IMR-90 (cell line): ENCODE measurements around the gene DCANP1. TPM values are rescaled to one million over a fixed set of nuclear protein-coding genes. Genes with fewer than 3 reads are reported as not detected.

ENCODE experiments used
- ATAC-seq: fragments of 200-7000 bp; cut with Tn5 transposase; 2 replicates; pipeline ENCODE4 v1.9.1; 2020; ENCODE audit warnings: low read depth, mild to moderate bottlenecking, moderate library complexity
- BruUV-seq: library from RNA; stranded (reverse); fragments of 400-500 nt; replicated peaks from 2 replicates; lab custom pipeline; 2021; lab: Mats Ljungman, UMichigan
- CTCF ChIA-PET: fragments of 300-600 bp; formaldehyde crosslinking; extraction: SDS; loops from one replicate; lab custom pipeline; 2021; ENCODE audit warnings: antibody characterized with exemption; lab: Yijun Ruan, JAX
- POLR2A ChIA-PET: fragments of 300-600 bp; sonication (Branson Sonifier 250); formaldehyde crosslinking; loops from one replicate; lab custom pipeline; 2022; ENCODE audit warnings: antibody characterized with exemption; ENCODE audit not compliant: unreplicated experiment; lab: Charles Lee
- DNase-seq: peaks from one replicate; pipeline ENCODE4 v3.0.0; 2013
- H2AFZ ChIP-seq: replicated peaks from 2 replicates; pipeline ENCODE3; 2013; ENCODE audit warnings: low read length, mild to moderate bottlenecking; ENCODE audit not compliant: poor library complexity
- H2AK5ac ChIP-seq: 2 replicates; pipeline ENCODE4 v1.6.1; 2013; ENCODE audit warnings: low read depth, low read length, inconsistent platforms
- H2AK9ac ChIP-seq: replicated peaks from 2 replicates; pipeline ENCODE3; 2013; ENCODE audit warnings: mild to moderate bottlenecking, low read depth, low read length, moderate library complexity; ENCODE audit not compliant: poor library complexity
- H2BK120ac ChIP-seq: 2 replicates; pipeline ENCODE4 v1.6.1; 2013; ENCODE audit warnings: low read depth, low read length, inconsistent platforms
- H2BK15ac ChIP-seq: 3 replicates; pipeline ENCODE4 v1.6.1; 2013; ENCODE audit warnings: low read depth, low read length, inconsistent platforms
- H2BK20ac ChIP-seq: 2 replicates; pipeline ENCODE4 v1.6.1; 2013; ENCODE audit warnings: low read depth, mild to moderate bottlenecking, inconsistent platforms, low read length, moderate library complexity
- H2BK5ac ChIP-seq: 2 replicates; pipeline ENCODE4 v1.6.1; 2013; ENCODE audit warnings: mild to moderate bottlenecking, low read depth, low read length, inconsistent platforms; ENCODE audit not compliant: poor library complexity, severe bottlenecking
- H3K14ac ChIP-seq: replicated peaks from 2 replicates; pipeline ENCODE4 v1.6.1; 2013; ENCODE audit warnings: low read depth, low read length, inconsistent platforms
- H3K18ac ChIP-seq: 2 replicates; pipeline ENCODE4 v1.6.1; 2013; ENCODE audit warnings: low read depth, low read length, control low read depth
- H3K23ac ChIP-seq: 2 replicates; pipeline ENCODE4 v1.6.1; 2013; ENCODE audit warnings: low read depth, low read length, inconsistent platforms
- H3K27ac ChIP-seq: 2 replicates; pipeline ENCODE4 v1.5.1; 2013; ENCODE audit warnings: mild to moderate bottlenecking, control low read depth, low read length; ENCODE audit not compliant: insufficient read depth
- H3K27me3 ChIP-seq: 2 replicates; pipeline ENCODE4 v1.6.1; 2013; ENCODE audit warnings: low read length; ENCODE audit not compliant: control insufficient read depth, insufficient read depth
- H3K36me3 ChIP-seq: 2 replicates; pipeline ENCODE4 v1.6.1; 2013; ENCODE audit warnings: low read length, mixed read lengths; ENCODE audit not compliant: control insufficient read depth, insufficient read depth
- H3K4ac ChIP-seq: 2 replicates; pipeline ENCODE4 v1.6.1; 2013; ENCODE audit warnings: low read depth, low read length, inconsistent platforms
- H3K4me1 ChIP-seq: 2 replicates; pipeline ENCODE4 v1.6.1; 2013; ENCODE audit warnings: low read length, mixed read lengths; ENCODE audit not compliant: control insufficient read depth, insufficient read depth
- H3K4me2 ChIP-seq: 2 replicates; pipeline ENCODE4 v1.6.1; 2013; ENCODE audit warnings: low read depth, mild to moderate bottlenecking, control low read depth, low read length, moderate library complexity
- H3K4me3 ChIP-seq: 2 replicates; pipeline ENCODE4 v1.5.1; 2013; ENCODE audit warnings: low read depth, mild to moderate bottlenecking, control low read depth, low read length, moderate library complexity; ENCODE audit not compliant: insufficient read depth
- H3K56ac ChIP-seq: 2 replicates; pipeline ENCODE4 v1.6.1; 2013; ENCODE audit warnings: low read length, inconsistent platforms; ENCODE audit not compliant: insufficient read depth; ENCODE audit errors: extremely low read depth
- H3K79me1 ChIP-seq, 2 experiments: 2 replicates each; pipeline ENCODE4 v1.6.1; 2013; ENCODE audit warnings: low read length in 2 of 2, inconsistent platforms in 1 of 2, low read depth in 1 of 2
- H3K9ac ChIP-seq: 2 replicates; pipeline ENCODE4 v1.6.1; 2013; ENCODE audit warnings: low read depth, low read length, control low read depth
- H3K9me1 ChIP-seq: 2 replicates; pipeline ENCODE4 v1.6.1; 2013; ENCODE audit warnings: low read length, inconsistent platforms; ENCODE audit not compliant: insufficient read depth
- H3K9me3 ChIP-seq: 2 replicates; pipeline ENCODE4 v1.6.1; 2013; ENCODE audit warnings: low read length; ENCODE audit not compliant: control insufficient read depth, insufficient read depth
- H4K20me1 ChIP-seq: 2 replicates; pipeline ENCODE4 v1.6.1; 2013; ENCODE audit warnings: low read length, inconsistent platforms; ENCODE audit not compliant: insufficient read depth
- H4K5ac ChIP-seq: 2 replicates; pipeline ENCODE4 v1.6.1; 2013; ENCODE audit warnings: mild to moderate bottlenecking, low read depth, low read length, control low read depth
- H4K8ac ChIP-seq, 2 experiments: 2 replicates each; pipeline ENCODE4 v1.6.1; 2013; ENCODE audit warnings: low read depth in 2 of 2, low read length in 2 of 2, control low read depth in 1 of 2, inconsistent platforms in 1 of 2
- H4K91ac ChIP-seq: 2 replicates; pipeline ENCODE4 v1.6.1; 2013; ENCODE audit warnings: low read depth, low read length, inconsistent platforms; ENCODE audit not compliant: insufficient read depth
- BHLHE40 ChIP-seq: fragments of 150-350 bp; IDR thresholded peaks from 2 replicates; pipeline ENCODE4 v1.6.1; 2016; ENCODE audit warnings: mild to moderate bottlenecking, low read depth, low read length
- CHD1 ChIP-seq: IDR thresholded peaks from 2 replicates; pipeline ENCODE4 v1.6.1; 2012; ENCODE audit warnings: low read depth, low read length, improper control_type of control experiment
- CTCF ChIP-seq: conservative IDR thresholded peaks from 2 replicates; pipeline ENCODE4 v1.5.1; 2012; ENCODE audit warnings: mild to moderate bottlenecking, low read depth, low read length, improper control_type of control experiment
- FOS ChIP-seq: fragments of 150-350 bp; IDR thresholded peaks from 2 replicates; pipeline ENCODE4 v1.6.1; 2016; ENCODE audit warnings: low read depth, low read length
- MAFK ChIP-seq: IDR thresholded peaks from 2 replicates; pipeline ENCODE4 v1.6.1; 2012; ENCODE audit warnings: low read depth, low read length, improper control_type of control experiment
- MAZ ChIP-seq: IDR thresholded peaks from 2 replicates; pipeline ENCODE4 v1.6.1; 2012; ENCODE audit warnings: low read depth, mild to moderate bottlenecking, low read length, improper control_type of control experiment, moderate library complexity, borderline replicate concordance
- MXI1 ChIP-seq: IDR thresholded peaks from 2 replicates; pipeline ENCODE4 v1.6.1; 2012; ENCODE audit warnings: low read depth, mild to moderate bottlenecking, low read length, moderate library complexity, borderline replicate concordance
- NFE2L2 ChIP-seq: fragments of 150-350 bp; IDR thresholded peaks from 2 replicates; pipeline ENCODE4 v1.6.1; 2016; ENCODE audit warnings: low read depth, mild to moderate bottlenecking, low read length
- POLR2A ChIP-seq: IDR thresholded peaks from 2 replicates; pipeline ENCODE4 v1.6.1; 2012; ENCODE audit warnings: mild to moderate bottlenecking, low read depth, low read length
- RAD21 ChIP-seq: IDR thresholded peaks from 2 replicates; pipeline ENCODE4 v1.6.1; 2012; ENCODE audit warnings: low read length, improper control_type of control experiment
- RFX5 ChIP-seq: IDR thresholded peaks from 2 replicates; pipeline ENCODE4 v1.8.0; 2012; ENCODE audit warnings: low read depth, mild to moderate bottlenecking, low read length, moderate library complexity
- SMC3 ChIP-seq: fragments of 150-350 bp; IDR thresholded peaks from 2 replicates; pipeline ENCODE4 v1.6.1; 2016; ENCODE audit warnings: low read depth, mild to moderate bottlenecking, antibody characterized with exemption, low read length, moderate library complexity
- USF2 ChIP-seq: fragments of 150-350 bp; IDR thresholded peaks from 2 replicates; pipeline ENCODE4 v1.6.1; 2017; ENCODE audit warnings: mild to moderate bottlenecking, antibody characterized with exemption, low read length, low read depth
- WGBS, 2 experiments: methylation state at CpG; one replicate each; pipeline versions ENCODE4 v1.1.5 to v1.1.7; 2013; ENCODE audit warnings: missing lambda C conversion rate in 2 of 2; ENCODE audit not compliant: insufficient read length in 1 of 2; ENCODE audit errors: extremely low coverage in 2 of 2; 5-methylcytosine and 5-hydroxymethylcytosine counted together
- dilution Hi-C: fragments of 300-500 bp; cut with HindIII; formaldehyde crosslinking; loops from one replicate; pipeline ENCODE4 v1.14.3; 2018; ENCODE audit warnings: low sequenced_read_pairs; ENCODE audit not compliant: unreplicated experiment
- in situ Hi-C: fragments of 300-500 bp; cut with MboI; formaldehyde crosslinking; loops from 3 replicates; pipeline ENCODE4 v1.14.3; 2019; ENCODE audit warnings: low sequenced_read_pairs, inconsistent platforms, mixed read lengths
- intact Hi-C: fragments of 100-400 bp; cut with micrococcal nuclease; formaldehyde crosslinking; loops from 2 replicates; pipeline ENCODE4 v1.10.0; 2022
- polyA plus RNA-seq, 3 experiments: library from polyadenylated mRNA; depleted of rRNA; stranded (reverse); fragments of >200 nt; gene quantifications; 2 replicates each; pipeline ENCODE4 v1.2.3, GENCODE V29; 2012; ENCODE audit warnings: low replicate concordance in 1 of 3
- total RNA-seq: library from RNA; depleted of rRNA; stranded (reverse); fragments of >200 nt; gene quantifications from 2 replicates; pipeline ENCODE4 v1.2.3, GENCODE V29; 2012

DCANP1 gene
- total and polyA plus RNA-seq, 2 of the 4 experiments (the other 2 are of a cell fraction), result not detected

GRCh38 chr5:135490245-135491037 is 43.3 kb upstream of the DCANP1 start:
- H3K9me3 ChIP-seq, result no peaks in the 10 kb centered on the region
- H4K8ac ChIP-seq, result no peak overlapping the region
- POLR2A ChIA-PET, result interaction anchor here (0.6 kb wide), 1 partner anchor 15 kb away, joined by 28 read pairs; no protein-coding TSS in a partner anchor
- no peak overlapping the region for H3K18ac ChIP-seq
- no peaks in the 10 kb centered on the region for H3K36me3 ChIP-seq
- WGBS, 2 experiments, result 34% methylated on average over 20 of the region's 49 CpGs; no CpG with 5 or more reads in 1 of the 2 experiments
- no peak overlapping the region for H2AFZ ChIP-seq
- H2BK120ac ChIP-seq, result no peak overlapping the region
- H3K27me3 ChIP-seq, result peaks cover 50% of the 10 kb centered on the region
- no peak overlapping the region for H3K4me3 ChIP-seq
- no peak overlapping the region for H2BK20ac ChIP-seq
- H2BK5ac ChIP-seq, result no peak overlapping the region
- CTCF ChIA-PET, result no interaction called here
- no peaks in the 10 kb centered on the region for H3K79me1 ChIP-seq
- no peak overlapping the region for H3K23ac ChIP-seq
- H3K9ac ChIP-seq, result no peak overlapping the region
- no peak overlapping the region for H2AK5ac ChIP-seq
- H2AK9ac ChIP-seq, result no peak overlapping the region
- H3K27ac ChIP-seq, result no peak overlapping the region
- no peaks in the 10 kb centered on the region for H3K9me1 ChIP-seq
- peaks cover 15% of the 10 kb centered on the region for H3K4me1 ChIP-seq
- BruUV-seq, result no TSS peak
- H2BK15ac ChIP-seq, result no peak overlapping the region
- H3K14ac ChIP-seq, result no peak overlapping the region
- TF ChIP-seq FOS, result no peak
- TF ChIP-seq MAFK, result no peak
- TF ChIP-seq POLR2A, result no peak
- TF ChIP-seq USF2, result no peak
- no peak for TF ChIP-seq RAD21
- no peak for TF ChIP-seq RFX5
- no peak for TF ChIP-seq MXI1
- no peak for TF ChIP-seq BHLHE40
- TF ChIP-seq SMC3, result no peak
- no peak for TF ChIP-seq NFE2L2
- TF ChIP-seq CHD1, result no peak
- no peak for TF ChIP-seq CTCF
- no peak for TF ChIP-seq MAZ
- no peak overlapping the region for H4K91ac ChIP-seq
- no peaks in the 10 kb centered on the region for H4K20me1 ChIP-seq
- DNase-seq (no peak), ATAC-seq (no peak)
- in situ Hi-C loops, result no loop called here
- H3K56ac ChIP-seq, result no peak overlapping the region
- intact Hi-C loops, result no loop called here
- dilution Hi-C loops, result no loop called here
- H3K4ac ChIP-seq, result no peak overlapping the region
- no peak overlapping the region for H3K4me2 ChIP-seq
- no peak overlapping the region for H4K5ac ChIP-seq
